Stimulated activated CD4-positive, alpha-beta T cell treated with anti-CD3 and anti-CD28 coated beads, TNF-alpha, amount 100 ng/mL, for 1 hour (primary cell): ENCODE results near the gene PAX7.

Experiments used
- DNase-seq, 3 donors: peaks; one replicate each; pipeline ENCODE4 v3.0.0-alpha.2; 2020; ENCODE audit warnings: low read depth in 3 of 3, low spot score in 1 of 3

The PAX7 gene

GRCh38 chr1:18618546-18619466, 11.8 kb upstream of the PAX7 start:
- no peak for DNase-seq

GRCh38 chr1:18619467-18619835, 11.2 kb upstream of the PAX7 start:
- DNase-seq, result no peak

GRCh38 chr1:18628511-18628910, 2.1 kb upstream of the PAX7 start:
- no peak for DNase-seq

GRCh38 chr1:18629659-18630510, 761 bp upstream of the PAX7 start:
- no peak for DNase-seq

- no peak for DNase-seq
Measured at GRCh38 chr1:18631496-18632217, 1.0 kb downstream of the PAX7 start.

GRCh38 chr1:18632218-18632588, 1.6 kb downstream of the PAX7 start:
- DNase-seq, result no peak

GRCh38 chr1:18632783-18633421, 2.3 kb downstream of the PAX7 start:
- no peak for DNase-seq

GRCh38 chr1:18633422-18634155, 2.9 kb downstream of the PAX7 start:
- DNase-seq, result no peak

GRCh38 chr1:18634276-18634675, 3.6 kb downstream of the PAX7 start:
- no peak for DNase-seq

- no peak for DNase-seq
Measured at GRCh38 chr1:18635070-18635577, 4.5 kb downstream of the PAX7 start.

- no peak for DNase-seq
Measured at GRCh38 chr1:18635891-18636595, 5.4 kb downstream of the PAX7 start.

- no peak for DNase-seq
Measured at GRCh38 chr1:18636596-18637508, 6.2 kb downstream of the PAX7 start.

GRCh38 chr1:18637511-18637960, 6.9 kb downstream of the PAX7 start:
- DNase-seq, result no peak

- no peak for DNase-seq
Measured at GRCh38 chr1:18637962-18638834, 7.6 kb downstream of the PAX7 start.

GRCh38 chr1:18638835-18639364, 8.3 kb downstream of the PAX7 start:
- DNase-seq, result no peak

- no peak for DNase-seq
Measured at GRCh38 chr1:18639368-18640055, 8.9 kb downstream of the PAX7 start.
